ENCODE data around the gene AQP4.

The AQP4 gene

DNA sequence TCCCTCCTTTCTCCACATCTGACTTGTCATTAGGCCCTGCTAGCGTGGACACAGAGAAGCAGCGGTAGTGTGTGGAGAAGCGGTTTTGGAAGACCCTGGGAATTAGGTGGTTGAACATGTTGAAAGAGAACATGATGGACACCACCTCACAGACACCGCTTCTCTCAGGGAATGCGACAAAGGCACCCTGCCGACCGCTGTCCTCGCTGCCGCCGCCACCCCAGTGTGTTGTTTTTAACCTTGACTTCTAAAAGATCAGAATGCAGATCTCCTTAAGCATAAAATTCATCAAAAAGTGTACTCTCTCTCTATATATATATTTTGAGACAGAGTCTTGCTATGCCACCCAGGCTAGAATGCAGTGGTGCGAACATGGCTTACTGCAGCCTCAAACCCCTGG, 33.2 kb downstream of the AQP4 start:
- DNase-seq: no peak

- DNase-seq: no peak
Measured at GRCh38 chr18:26827581-26827980, 37.9 kb downstream of the AQP4 start.

GRCh38 chr18:26826656-26827235, 38.8 kb downstream of the AQP4 start:
- DNase-seq: no peak

DNA sequence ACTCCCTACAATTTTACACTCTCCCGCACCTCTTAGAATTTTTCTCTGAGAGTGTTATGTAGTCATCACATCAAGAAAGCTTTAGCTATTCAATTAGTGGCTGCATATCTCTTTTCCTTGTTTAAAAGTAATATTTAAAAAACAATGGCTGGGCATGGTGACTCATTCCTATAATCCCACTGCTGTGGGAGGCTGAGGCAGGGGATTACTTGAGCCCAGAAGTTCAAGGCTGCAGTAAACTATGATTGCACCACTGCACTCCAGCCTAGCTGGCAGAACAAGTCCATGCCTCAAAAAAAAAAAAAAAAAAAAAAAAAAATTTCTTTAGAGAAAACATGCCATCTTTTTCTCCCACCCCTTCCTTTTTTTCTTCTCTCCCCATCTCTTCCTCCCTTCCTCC, 44.3 kb downstream of the AQP4 start:
- no peak for DNase-seq

GRCh38 chr18:26819046-26819445, 46.5 kb downstream of the AQP4 start:
- DNase-seq: no peak

DNA sequence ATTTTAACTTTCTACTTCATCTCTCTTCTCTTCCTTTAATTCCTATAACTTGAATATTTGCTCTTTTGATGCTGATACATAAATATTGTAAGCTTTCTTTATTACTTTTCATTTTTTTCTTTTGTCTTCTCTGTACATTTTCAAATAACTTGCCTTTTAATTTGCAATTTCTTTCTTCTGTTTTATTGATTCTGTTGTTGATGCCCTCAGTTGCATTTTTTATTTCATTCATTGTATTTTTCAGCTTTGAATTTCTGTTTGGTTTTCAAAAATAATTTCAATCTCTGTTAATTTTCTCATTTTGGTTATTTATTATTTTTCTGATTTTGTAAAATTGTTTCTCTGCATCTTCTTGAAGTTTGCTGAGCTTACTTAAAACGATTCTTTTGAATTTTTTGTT, 47.0 kb downstream of the AQP4 start:
- no peak for DNase-seq

GRCh38 chr18:26813043-26813442, 52.5 kb downstream of the AQP4 start:
- DNase-seq: peak; percentile 31

GRCh38 chr18:26812462-26812861, 53.0 kb downstream of the AQP4 start:
- no peak for DNase-seq

DNA sequence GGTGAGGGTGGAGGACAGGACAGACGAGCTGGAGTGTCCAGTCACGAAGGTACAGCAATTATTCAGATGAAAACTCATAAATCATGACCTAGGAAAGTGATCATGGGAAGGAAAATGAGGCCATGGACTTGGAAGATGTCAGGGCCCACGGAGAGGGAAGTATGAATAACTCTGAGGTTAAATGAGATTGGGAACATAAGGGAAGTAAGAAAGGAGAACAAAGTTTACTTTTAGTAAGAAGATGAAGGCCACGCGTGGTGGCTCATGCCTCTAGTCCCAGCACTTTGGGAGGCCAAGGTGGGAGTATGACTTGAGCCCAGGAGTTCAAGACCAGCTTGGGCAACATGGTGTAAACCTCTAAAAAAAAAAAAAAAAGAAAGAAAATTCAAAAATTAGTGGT, 56.2 kb downstream of the AQP4 start:
- no peak for DNase-seq

- no peak for DNase-seq
Measured at GRCh38 chr18:26806224-26806623, 59.3 kb downstream of the AQP4 start.

DNA sequence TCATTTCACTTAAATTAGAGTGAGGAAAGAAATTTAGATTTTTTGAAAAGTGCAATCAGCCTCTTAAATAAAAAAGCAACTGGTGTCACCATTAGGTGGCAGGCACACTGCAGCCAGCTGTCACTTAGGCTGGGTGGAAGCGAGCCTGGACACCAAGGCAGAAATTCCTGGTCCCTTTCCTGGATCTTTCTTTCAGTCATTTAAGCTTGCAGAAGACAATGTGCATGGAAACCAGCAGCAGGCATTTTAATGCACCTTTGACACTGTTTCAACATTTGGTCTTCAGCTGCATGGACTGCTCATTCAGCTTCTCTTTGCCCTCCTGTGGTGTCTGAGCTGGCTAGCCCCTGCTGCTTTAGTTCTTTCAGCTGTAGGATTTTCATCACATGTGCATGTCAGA, 61.0 kb downstream of the AQP4 start:
- no peak for DNase-seq

DNA sequence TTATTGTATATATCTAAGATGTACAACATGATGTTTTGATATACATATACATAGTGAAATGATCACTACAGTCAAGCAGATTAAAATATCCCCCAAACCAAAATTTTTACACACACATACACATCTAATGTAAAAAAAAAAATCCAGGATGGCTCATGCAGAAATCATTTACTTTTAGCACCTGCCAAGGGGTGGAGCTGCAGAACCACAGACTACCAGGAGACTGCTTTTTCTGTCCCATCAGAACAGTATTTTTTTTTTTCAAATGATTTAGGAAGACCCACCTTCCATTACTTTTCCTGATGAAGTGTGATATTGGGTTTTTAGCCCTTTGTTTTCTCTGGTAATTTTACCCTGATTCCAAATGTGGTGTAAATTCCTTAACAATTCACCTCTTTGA, 61.9 kb downstream of the AQP4 start:
- DNase-seq: no peak

GRCh38 chr18:26802330-26803200, 62.9 kb downstream of the AQP4 start:
- DNase-seq: no peak

Measured in NCI-H1048 (cell line).